Measurements from ENCODE around the gene ATG3.
"Not testable (repeated sequence)": the region's sequence is repeated elsewhere in the genome, so short reads cannot be mapped to it uniquely, and the experiment has no call there.

Gene ATG3

DNA sequence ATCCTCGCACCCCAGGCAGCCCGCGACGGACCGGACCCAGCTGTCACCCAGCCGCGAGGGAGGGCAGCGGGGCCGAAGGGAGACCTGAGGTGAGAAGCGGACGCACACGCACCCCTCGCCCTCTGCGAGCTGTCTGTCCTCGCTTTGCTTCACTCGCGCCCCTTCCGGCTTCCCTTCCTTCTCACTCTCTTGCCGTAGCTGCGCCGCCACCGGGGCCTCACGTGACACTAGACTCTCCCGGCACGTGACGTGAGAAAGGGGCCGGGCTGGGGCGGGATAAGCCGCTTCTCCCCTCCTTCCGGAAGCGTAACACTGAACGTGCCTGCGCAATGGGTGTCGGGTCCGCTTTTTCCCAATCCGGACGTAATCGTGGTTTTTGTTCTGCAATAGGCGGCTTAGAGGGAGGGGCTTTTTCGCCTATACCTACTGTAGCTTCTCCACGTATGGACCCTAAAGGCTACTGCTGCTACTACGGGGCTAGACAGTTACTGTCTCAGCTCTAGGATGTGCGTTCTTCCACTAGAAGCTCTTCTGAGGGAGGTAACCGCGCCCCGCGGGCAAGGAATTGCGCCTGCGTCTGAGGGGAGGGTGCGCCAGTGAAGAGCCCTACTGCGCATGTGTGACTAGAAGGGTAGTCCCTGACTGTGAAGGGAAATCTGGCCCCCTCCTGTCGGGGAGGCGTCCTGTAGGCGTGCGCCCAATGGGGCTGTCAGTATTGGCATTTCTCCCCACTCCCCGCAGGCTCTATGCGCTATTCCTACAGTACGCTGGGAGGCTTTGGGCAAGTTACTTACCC is at the start of gene ATG3, which contains the start of gene SLC35A5:
ATG3 (minus strand) TSS at position 229 of the 796 bp plus-strand sequence. CDS start 434 bp downstream, outside the sequence.
SLC35A5 (plus strand) TSS at position 312 of the 796 bp plus-strand sequence. CDS start 1,359 bp downstream, outside the sequence.
- peak; percentile 98 for DNase-seq

DNA sequence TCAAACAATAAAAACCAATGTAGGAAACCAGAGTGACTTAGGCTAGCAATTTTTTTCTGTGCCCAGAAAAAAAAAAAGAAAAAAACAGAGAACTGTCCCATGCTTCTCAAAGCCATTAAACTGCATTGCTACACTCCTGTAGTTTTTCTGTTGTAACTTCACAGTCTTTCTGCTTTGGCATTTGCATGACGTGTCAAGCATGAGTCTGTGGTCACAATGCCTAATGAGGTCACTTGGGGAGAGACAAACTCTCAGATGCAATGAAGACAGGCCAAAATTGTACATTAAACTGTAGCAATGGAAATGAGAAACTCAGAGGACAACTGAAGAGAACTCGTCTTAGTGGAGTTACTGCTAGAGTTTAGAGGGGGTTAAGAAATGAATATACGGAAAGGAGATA is 48.4 kb upstream of the ATG3 start:
- no peak for DNase-seq

DNA sequence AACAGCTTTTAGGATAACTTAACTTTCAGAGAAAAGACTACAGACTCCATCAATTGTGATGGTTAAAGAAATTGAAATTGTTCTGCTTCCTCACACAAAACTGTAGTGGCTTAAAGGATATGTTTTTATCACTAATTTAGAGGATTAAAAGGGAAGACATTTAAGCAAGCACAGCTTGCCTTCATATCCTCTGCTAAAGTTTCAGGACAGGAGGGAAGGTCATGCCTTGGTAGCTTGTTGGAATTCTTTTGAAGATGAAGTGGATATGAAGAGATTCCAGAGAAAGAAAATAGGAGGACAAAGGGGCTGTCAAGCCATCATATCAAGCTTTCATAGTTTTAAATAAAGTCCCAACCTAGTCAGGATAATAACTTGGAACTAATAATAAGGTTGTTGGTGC is 46.1 kb upstream of the ATG3 start:
- no peak for DNase-seq

DNA sequence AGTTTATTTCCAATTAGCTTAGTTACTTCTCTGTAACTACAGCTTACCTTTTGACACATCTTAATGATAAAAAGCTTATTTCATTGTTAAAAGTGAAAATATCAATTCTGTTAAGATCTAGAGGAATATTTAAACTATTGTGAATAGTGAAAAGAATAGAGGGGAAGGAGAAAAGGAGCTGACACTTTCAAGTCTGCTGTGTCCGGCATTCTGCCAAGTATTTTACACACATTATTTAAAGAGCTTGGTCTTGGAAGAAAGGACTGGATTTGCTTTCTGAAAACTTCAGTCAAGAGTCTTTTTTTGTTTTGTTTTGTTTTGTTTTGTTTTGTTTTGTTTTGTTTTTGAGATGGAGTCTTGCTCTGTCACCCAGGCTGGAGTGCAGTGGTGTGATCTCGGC is 44.3 kb upstream of the ATG3 start:
- DNase-seq = no peak

DNA sequence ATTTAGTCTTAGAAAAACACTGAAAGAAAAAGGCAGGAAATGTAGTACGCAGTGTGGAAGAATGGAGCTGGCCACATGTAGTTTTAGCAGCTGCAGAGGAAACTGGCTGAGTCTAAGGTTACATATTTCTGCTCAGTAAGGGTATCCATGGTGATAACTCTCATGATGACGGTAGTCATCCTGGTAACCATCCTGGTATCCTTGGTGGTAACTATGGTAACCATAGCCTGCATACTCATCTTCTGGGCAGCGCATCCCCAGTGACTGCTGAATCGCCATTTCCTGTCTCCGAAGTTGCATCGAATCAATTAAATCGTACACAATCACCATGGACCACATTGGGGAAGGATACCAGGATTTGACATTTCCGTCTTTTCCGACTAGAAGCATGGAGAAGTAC is 43.5 kb upstream of the ATG3 start:
- DNase-seq = no peak

DNA sequence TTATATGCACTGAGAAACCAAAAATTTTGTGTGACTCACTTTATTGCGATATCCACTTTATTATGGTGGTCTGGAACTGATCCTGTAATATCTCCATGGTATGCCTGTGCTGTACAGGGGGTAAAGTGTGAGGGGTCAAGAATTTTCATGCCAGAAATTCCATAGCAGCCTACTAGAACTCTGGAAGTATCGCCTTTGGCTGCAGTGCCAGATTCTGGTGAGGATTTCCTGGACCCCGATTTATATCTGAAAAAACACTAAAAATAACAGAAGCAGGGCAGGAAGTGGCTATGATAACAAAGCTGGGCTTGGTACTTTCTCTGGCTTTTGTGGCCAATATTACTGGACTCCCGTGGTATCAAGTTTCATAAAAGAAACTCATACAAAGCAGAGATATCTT is 42.8 kb upstream of the ATG3 start:
- DNase-seq = no peak

DNA sequence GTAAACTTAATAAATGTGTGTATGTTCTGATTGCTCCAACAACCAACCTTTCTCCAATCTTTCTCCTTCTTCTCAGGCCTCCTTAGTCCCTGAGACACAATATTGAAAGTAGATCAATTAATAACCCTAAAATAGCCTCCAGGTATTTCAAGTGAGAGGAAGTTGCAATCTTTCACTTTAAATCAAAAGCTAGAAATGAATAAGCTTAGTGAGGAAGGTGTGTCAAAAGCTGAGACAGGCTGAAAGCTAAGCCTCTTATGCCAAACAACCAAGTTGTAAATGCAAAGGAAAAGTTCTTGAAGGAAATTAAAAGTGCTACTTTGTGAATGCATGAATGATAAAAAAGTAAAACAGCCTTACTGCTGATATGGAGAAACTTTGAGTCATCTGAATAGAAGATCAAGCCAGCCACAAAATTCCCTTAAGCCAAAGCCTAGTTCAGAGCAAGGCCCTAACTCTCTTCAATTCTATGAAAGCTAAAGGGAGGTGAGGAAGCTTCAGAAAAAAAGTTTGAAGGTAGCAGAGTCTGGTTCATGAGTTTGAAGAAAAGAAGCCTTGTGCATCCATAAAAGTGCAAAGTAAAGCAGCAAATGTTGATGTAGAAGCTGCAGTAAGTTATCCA is 40.6 kb upstream of the ATG3 start:
- DNase-seq = no peak

DNA sequence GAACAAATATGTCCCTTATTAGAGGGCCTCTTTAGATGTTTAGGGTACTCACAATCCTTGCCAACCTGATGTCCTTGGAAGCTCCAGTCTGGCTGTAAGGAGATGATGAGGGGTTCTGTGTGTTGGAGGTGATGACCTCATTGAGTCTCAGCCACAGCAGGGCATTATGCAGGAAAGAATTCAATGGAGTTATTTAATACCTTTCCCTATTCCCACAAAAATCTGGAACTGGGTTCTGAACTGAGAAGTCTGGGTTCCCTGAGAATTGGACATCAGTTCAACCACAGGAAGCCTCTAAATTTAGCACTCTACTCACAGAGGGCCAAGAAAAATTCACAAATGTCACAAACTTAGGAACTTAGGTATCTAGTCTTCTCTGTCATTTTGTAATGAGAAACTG is 37.0 kb upstream of the ATG3 start:
- DNase-seq = no peak

DNA sequence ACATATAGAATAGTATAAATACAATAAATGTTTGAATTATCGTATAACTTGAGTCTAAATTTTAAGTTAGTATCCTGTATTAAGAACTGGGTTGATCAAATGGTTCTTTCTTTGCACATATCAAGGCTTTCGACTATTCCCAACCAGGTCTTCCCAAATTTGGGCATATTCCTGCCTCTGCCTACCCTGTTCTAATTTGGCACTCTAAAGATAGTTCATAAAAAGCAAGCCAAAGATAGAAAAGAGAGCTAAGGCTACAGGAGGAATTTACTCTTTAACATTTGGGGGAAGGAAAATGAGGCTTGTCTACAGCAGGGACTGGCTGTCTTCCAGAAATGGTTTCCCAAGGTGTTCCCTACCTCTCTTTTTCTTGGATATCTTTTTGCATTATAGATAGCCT is 36.2 kb upstream of the ATG3 start:
- DNase-seq = no peak

DNA sequence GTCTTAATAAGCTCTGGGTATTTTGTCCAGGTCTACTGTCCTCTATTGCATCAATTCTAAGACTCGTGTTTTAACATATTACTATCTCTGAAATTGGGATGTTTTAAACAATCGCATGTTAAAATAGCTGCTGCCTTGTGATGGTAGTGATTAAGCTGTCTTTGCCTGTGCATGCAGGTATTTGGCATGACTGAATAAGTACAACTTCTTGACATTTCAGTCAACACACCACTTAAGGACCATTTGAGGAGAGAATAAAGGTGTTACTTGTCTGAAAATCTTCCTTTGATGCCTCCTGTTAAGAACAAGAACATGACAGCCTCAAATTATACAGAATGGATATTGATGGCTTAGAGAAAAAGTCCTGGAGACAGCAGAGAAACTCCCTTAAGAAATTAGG is 33.1 kb upstream of the ATG3 start:
- DNase-seq = no peak

DNA sequence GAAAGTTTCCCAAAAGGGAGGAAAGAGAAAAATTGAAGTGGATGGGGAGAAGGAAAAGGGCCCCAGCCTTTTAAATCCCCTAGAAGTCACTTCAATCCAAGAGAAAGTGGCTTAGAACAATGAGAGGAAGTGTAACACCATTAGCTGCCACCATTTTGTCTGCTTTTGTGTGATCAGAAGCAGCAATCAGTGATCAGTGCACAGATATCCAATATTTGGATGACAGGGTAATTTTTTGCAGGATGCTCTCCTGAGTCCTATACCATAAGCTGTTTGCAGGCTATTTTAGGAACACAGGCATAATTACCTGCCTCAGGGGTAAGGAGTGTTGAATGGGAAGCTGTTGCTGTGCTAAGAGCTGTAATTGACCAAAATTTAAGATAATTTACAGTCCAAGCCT is 31.5 kb upstream of the ATG3 start:
- DNase-seq = no peak

DNA sequence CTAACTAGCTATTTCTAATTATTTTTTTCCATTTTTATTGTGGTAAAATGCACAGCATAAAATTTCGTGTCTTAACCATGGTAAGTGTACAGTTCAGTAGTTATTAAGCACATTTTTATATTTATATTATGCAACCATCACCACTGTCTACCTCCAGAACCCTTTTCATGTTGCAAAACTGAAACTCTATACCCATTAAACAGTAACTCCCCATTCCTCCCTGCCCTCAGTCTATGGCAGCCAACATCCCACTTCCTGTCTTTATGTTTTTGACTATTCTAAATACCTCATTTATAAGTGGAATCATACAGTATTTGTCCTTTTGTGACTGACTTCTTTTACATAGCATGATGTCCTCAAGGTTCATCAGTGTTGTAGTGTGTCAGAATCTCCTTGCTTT is 25.6 kb upstream of the ATG3 start:
- DNase-seq = no peak

DNA sequence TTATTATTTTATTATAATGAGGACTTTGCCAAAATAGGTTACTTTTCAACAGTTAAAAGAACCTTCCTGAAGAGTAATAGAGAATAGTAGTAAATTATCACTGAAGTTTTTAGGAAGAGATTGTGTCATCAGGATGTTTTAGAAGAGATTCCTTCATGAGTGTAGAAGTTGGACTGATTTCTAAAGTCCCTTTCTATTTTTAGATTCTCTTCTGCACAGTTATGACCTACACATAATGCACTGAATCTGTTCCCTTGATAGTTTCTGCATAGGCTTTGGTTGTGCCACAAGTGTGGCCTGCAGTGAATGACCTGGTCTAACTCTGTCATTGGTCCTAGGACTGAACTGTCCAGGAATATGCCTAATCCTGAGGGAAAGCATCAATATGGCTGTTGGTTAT is 24.0 kb upstream of the ATG3 start:
- no peak for DNase-seq

DNA sequence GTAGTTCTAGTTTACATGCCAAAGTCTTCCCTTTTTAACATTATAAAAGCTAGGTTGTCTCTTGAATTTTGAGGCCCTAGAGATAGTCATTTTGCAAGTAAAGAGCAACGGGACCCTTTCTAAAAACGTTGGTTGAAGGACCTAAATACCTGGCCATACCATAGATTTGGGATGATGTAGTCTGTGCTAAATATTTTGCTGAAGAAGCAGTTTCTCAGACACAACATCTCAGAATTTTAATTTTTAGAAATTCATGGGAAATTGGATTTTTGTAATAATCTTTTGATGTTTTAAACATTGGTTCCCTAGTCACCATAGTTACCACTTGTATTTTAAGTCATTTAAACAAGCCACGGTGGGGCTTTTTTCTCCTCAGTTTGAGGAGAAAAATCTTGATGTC is 21.3 kb upstream of the ATG3 start:
- DNase-seq = no peak

DNA sequence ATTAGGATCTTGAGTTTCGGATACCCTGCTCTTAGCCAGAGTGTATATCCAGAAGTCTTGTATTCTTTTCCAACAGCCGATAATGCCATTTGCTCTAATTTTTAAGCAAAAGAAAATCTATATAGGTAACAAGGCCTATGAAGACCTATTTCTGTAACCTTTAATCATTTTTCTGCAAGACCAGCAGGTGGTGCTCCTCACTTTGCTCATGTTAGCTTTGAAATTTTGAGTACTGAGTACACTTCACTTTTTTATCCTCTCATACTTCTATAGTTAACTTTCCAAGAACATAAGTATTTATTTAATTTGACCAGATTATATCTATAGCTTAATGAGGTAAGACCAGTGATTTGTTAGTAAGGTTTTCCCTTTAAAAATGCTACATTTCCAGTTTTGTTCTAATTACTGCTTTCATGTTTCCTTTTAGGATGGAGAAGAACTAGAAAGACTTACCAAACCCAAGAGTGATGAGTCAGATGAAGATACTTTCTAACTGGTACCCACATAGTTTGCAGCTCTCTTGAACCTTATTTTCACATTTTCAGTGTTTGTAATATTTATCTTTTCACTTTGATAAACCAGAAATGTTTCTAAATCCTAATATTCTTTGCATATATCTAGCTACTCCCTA is 20.6 kb upstream of the ATG3 start:
- no peak for DNase-seq

DNA sequence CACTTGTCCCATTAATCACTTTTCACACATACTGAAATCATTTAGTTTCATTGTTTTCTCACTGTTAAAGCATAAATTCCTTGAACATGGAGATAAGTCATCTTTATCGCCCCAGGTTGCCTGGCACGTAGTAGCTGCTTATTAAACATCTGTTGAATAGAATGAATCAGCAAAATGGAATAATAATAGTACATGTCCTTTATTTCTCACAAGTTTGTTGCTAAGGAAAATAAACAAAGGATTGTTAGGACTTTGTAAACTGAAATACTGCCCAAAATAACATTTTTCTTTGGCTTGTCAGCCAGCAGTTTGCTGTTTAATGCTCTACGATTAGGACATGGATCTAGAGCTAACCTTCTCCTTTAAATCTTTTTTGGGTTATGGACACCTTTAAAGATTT is 17.9 kb upstream of the ATG3 start:
- DNase-seq = no peak

DNA sequence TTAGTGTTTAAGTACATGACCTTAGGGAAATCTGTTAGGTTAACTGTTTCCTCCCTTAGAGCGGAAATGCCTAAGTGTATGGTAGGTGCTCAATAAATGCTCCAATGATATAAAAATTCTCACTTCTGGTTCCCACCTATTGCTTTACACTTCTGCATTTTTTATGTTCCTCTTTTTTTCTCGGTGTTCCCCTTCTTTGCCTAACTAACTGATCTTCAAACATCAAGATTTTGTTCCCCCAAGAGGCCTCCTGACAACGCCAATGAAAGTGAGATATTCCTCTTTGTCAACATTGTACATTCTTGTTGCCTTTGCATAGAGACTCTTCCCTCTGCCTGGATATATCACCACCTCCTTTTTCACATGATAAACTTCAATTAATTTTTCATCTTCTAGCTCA is 17.5 kb upstream of the ATG3 start:
- DNase-seq = no peak

DNA sequence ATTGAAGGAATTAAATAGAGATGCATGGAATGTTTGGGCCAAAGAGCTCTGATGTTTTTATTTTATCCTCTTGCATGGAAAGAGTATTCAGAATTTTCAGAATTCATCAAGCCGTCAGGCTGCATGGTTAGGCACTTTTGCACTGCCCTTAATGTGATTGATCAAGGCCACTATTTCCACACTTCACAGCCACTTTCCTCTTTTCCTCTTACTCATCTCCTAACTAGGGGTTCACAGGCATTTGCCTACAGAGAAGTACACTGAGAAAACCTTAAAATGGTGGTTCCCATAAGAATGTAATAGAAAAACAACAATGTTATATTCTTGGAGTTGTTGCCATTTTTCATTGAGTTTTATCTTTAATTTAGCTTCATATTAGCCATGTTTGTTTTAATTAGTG is 10.9 kb upstream of the ATG3 start:
- DNase-seq = no peak

DNA sequence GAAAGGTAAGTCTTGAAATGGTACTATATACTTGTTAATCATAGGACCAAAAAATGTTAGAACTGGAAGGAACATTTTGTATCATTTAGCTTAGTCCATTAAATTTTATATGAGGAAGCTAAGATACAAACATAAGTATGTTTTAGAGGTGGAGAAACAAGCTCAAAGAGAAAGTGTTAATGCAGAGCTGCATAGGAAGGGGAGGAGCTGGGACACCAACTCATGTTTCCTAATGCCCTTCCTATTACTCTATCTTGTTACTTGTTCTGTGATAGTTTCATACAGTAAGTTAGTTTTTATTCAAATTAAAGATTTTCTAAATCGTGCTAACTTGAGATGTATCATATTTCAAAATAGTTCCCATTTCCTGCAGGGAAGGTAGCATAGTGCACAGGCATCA is 7.5 kb upstream of the ATG3 start:
- DNase-seq = no peak

DNA sequence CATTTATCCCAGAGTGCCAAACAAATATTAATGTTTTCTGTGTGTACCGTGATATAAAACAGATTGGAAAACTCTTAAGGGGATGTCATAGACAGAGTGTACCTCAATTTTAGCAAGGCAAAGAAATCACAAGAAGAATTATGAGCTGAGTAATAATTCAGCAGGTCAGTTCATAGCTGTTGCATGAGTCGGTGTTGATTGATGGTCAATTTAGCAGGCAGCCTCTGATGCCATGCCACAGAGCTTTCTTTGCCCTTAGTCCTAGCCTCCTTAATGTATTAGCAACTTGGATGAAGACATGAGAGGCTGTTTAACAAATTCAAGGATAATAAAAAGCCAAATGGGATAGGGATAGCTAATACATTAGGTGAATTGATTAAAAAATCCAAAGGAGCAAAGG is 6.9 kb upstream of the ATG3 start:
- no peak for DNase-seq

DNA sequence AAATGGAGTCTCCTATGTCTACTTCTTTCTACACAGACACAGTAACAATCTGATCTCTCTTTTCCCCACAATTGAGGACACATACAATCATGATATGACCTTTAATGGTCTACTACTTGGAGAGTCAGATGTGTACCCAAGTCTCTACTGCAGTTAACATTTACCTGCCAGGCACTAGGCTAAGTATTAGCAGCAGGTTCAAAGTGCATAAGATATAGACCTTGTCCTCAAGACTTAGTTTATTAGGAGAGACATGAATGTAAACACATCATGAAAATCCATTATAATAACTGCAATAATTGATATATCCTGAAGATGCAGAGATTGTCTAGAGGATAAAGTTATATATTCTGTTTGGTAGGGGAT is 3.2 kb upstream of the ATG3 start:
- no peak for DNase-seq

DNA sequence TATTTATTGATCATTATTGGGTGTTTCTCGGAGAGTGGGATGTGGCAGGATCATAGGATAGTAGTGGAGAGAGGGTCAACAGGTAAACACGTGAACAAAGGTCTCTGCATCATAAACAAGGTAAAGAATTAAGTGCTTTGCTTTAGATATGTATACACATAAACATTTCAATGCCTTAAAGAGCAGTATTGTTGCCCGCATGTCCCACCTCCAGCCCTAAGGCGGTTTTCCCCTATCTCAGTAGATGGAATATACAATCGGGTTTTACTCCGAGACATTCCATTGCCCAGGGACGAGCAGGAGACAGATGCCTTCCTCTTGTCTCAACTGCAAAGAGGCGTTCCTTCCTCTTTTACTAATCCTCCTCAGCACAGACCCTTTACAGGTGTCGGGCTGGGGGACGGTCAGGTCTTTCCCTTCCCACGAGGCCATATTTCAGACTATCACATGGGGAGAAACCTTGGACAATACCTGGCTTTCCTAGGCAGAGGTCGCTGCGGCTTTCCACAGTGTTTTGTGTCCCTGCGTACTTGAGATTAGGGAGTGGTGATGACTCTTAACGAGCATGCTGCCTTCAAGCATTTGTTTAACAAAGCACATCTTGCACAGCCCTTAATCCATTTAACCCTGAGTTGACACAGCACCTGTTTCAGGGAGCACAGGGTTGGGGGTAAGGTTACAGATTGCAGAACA is 2.6 kb upstream of the ATG3 start:
- not testable (repeated sequence) for DNase-seq

DNA sequence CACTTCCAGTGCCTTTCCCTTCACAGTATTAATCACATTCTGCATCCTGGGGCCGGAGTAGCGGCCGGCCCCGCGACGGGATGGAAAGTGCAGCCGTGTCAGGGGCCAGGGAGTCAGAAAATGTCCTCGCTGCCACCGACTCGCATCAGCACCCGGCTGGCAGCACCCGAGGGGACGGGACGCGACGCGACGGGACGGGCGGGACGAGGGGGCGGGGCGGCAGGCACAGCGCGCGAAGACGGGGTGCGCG is 353 bp downstream of the ATG3 start:
- DNase-seq = no peak
